NCI-H1105 treated with DMSO at 0.1 percent for 48 hours (cell line): ENCODE results near the gene CCDC3.

ENCODE experiments used
- DNase-seq: peaks from one replicate; lab custom pipeline; 2025; lab: John Stamatoyannopoulos, UW

CCDC3 gene

GRCh38 chr10:12961416-12962205 lies 39.9 kb downstream of the CCDC3 start:
- DNase-seq: no peak

DNA sequence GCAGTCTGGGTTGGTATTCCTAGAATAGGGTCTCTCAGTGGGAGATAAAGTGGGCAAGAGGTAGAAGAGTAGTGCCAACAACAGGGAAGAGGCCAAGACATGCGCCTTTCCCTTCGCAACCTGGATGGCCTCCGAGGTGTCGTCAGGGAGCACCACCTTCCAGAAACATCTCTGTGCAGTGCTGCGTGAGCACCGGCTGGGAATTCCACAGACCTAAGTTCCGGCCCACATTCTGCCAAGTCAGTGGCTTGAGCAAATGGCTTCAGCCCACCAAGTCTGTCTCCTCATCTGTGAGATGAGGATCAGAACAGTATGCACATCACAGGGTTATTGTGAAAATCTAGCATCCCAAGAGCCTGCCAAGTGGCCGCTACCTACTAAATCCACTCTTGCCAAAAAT lies 40.6 kb downstream of the CCDC3 start:
- DNase-seq: no peak

GRCh38 chr10:12960334-12960898 lies 41.1 kb downstream of the CCDC3 start:
- DNase-seq: no peak

GRCh38 chr10:12958546-12959110 lies 42.9 kb downstream of the CCDC3 start:
- DNase-seq: no peak

- no peak for DNase-seq
Measured at GRCh38 chr10:12957081-12957480, 44.4 kb downstream of the CCDC3 start.

GRCh38 chr10:12954866-12955265 lies 46.6 kb downstream of the CCDC3 start:
- DNase-seq: no peak

GRCh38 chr10:12950583-12951128 lies 50.9 kb downstream of the CCDC3 start:
- DNase-seq: no peak

DNA sequence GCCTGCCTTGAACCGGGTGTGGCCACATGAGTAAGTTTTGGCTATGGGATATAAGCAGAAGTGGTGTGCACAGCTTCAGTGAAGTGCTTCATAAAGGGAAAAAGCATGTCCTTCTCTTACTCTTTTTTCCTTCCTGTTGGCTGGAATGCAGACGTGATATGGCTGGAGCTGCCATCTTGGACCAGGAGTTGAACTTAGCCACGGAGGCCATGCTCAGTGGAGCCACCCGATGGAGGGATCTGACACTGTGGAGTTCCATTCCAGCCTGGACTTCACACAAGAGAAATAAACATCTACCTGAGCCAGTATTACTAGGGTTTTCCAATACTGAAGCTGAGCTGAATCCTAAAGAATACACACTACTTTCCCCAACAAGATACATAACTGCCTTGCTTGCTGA lies 52.3 kb downstream of the CCDC3 start:
- no peak for DNase-seq

GRCh38 chr10:12947741-12948140 lies 53.8 kb downstream of the CCDC3 start:
- no peak for DNase-seq

GRCh38 chr10:12946372-12946771 lies 55.1 kb downstream of the CCDC3 start:
- no peak for DNase-seq

- DNase-seq: no peak
Measured at GRCh38 chr10:12945690-12946359, 55.7 kb downstream of the CCDC3 start.

DNA sequence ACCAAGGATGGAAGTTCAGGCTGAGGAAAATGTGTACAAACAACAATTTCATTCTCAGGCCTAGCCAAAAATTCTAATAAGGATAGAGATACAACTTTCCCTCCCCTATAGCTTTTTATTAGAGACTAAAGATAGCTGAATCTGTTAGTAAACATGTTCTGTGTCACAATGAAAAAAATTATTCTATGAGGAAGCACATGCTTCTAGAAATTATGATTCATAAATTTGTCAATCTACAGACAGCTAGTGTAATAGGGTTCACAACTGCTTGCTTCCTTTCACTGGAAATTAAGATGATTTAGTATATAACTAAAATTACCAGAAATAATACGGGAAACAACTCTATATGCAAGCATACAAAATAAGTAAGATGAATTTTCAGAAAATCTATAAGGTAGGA lies 56.6 kb downstream of the CCDC3 start:
- DNase-seq: no peak

DNA sequence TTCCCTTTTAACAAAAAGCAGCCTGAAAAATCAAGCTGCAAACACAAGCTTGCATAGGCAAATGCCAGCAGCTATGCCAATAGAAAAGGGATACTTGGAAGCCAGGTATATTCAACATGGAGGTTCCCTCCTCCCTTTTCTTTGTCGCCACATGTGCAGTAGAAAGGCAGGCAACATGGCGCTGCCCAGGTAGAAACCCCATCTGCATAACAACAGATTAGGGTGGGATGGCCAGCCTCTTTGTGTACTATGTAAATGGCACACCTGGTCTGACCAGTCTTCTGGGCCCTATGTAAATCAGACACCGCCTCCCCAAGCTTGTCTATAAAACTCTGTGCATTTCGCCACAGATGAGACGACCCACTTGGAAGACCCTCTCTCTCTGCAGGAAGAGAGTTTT lies 58.1 kb downstream of the CCDC3 start:
- no peak for DNase-seq

- no peak for DNase-seq
Measured at GRCh38 chr10:12941966-12942365, 59.5 kb downstream of the CCDC3 start.

DNA sequence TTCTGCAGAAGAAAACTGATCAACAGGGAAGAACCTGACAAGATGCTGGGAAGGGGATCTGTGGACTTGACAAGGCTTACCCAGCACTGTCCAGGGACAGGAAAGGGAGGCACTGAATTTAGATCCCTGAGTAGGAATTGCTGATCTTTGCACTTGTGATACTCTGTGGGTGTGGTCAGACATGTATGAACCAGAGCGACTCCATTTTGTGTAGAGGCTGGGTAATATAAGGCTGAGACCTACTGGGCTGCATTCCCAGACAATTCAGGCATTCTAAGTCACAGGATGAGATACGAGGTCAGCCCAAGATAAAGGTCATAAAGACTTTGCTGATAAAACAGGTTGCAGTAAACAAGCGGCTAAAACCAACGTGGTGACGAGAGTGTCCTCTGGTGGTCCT lies 60.7 kb downstream of the CCDC3 start:
- DNase-seq: no peak

- no peak for DNase-seq
Measured at GRCh38 chr10:12938271-12938670, 63.2 kb downstream of the CCDC3 start.

DNA sequence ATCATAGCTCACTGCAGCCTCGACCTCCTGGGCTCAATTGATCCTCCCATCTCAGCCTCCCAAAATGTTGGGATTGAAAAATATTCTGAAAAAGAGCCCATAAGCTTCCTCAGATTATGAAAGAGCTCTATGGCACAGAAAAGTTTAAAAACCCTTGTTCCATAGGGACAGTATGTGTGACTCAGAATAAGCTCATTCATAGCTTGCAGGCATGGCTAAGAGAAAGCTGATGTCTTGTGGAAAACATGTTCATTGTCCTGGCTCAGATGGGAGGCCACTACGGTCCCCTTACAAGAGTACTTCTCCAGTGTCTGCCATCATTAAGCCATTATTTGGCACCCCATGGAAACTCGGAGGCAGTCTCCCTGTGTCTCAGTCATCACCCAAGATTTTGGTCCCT lies 64.0 kb downstream of the CCDC3 start:
- no peak for DNase-seq

DNA sequence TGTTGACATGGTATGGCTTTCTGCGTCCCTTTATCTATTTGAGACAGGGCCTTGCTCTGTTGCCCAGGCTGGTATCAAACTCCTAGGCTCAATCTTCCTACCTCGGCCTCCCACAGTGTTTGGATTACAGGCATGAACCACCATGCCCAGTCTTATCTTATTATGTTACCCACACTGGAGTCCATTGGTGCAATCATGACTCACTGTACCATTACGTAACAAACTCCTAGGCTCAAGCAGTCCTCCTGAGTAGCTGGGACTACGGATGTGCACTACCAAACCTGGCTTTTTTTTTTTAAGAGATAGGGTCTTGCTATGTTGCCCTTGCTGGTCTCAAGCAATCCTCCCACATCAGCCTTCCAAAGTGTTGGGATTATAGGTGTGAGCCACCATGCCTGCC lies 66.7 kb downstream of the CCDC3 start:
- no peak for DNase-seq

- no peak for DNase-seq
Measured at GRCh38 chr10:12929381-12929780, 72.1 kb downstream of the CCDC3 start.

- no peak for DNase-seq
Measured at GRCh38 chr10:12928571-12928970, 72.9 kb downstream of the CCDC3 start.

DNA sequence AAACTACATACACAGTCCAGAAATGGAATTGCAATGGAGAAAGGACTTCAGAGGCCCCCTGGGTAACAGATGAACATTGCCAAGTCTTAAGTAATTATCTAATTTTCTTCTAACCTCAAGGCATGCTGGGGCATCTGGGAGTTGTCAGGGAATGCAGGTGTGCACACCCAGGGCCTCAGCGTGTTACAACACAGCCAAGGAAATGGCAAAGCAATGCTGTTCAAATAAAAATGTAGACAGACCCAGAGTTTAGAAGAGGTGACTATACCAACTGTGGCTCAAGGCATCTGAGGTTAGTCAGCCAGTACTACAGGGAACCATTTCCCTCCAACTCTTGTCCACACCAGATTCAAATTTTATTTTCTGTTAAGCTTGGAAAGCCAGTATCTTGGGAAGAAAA lies 73.6 kb downstream of the CCDC3 start:
- DNase-seq: no peak

- DNase-seq: no peak
Measured at GRCh38 chr10:12925845-12926244, 75.7 kb downstream of the CCDC3 start.

DNA sequence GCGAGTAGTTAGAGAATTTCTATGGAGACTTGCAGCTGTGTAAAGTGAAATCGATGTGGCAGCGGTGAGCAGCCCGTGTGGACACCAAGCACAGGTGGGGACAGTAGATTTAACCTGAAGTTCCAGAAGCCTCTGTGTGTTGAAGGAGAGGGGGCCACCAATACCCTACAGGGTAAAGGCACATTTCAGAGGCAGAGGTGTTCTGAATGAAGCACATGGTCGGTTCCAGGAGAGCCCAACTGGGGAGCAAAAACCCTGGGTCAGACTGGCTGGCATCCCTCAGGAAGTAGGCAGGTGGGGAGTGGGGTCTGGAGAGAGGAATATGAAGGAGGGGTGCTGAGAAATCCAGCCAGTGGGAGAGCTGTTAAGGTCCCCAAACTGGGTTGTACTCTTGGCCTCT lies 76.6 kb downstream of the CCDC3 start:
- DNase-seq: no peak
